AG04449 (cell line): ENCODE results near the gene CHST14.

Experiments
- CTCF ChIA-PET: fragments of 350-600 bp; formaldehyde crosslinking; extraction: SDS; loops from one replicate; lab custom pipeline; 2021; ENCODE audit warnings: antibody characterized with exemption; lab: Yijun Ruan, JAX
- POLR2A ChIA-PET: fragments of 400-600, 350-600 bp; formaldehyde crosslinking; extraction: SDS; loops from one replicate; lab custom pipeline; 2020; ENCODE audit warnings: antibody characterized with exemption, inconsistent platforms; lab: Yijun Ruan, JAX
- DNase-seq: peaks from one replicate; pipeline ENCODE4 v3.0.0-alpha.2; 2010; ENCODE audit warnings: low read depth, low spot score
- H3K4me3 ChIP-seq: 2 replicates; pipeline ENCODE4 v1.5.1; 2011; ENCODE audit warnings: low read depth, mild to moderate bottlenecking, control low read depth, low read length
- TF ChIP-seq, protein P1 (sequence below): IDR thresholded peaks from one replicate; pipeline ENCODE4 v1.5.1; 2011; ENCODE audit warnings: mild to moderate bottlenecking, moderate library complexity, low read length, control low read depth, inconsistent platforms; ENCODE audit not compliant: insufficient read depth; ENCODE audit errors: missing control alignments

Gene CHST14

DNA sequence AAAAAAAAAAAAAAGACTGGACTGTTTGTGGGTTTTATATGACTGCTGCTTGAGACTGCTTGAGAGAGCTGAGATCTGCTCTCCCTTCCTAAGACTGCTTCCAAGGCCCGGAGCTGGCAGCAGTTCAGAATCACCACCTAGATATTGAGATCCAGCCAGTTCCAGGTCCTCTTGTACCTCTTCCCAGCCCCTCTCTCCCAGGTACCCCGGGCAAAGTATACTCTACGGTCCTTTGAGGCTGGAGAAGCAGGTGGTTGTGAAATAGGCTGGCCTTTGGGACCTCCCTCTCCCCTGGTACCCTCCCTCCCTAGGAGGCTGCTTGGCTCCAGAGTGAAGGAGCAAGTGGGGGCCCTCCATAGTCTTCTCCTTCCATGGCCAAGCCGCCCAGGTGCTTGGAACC, 42.6 kb upstream of the CHST14 start:
- TF ChIP-seq, protein P1, sequence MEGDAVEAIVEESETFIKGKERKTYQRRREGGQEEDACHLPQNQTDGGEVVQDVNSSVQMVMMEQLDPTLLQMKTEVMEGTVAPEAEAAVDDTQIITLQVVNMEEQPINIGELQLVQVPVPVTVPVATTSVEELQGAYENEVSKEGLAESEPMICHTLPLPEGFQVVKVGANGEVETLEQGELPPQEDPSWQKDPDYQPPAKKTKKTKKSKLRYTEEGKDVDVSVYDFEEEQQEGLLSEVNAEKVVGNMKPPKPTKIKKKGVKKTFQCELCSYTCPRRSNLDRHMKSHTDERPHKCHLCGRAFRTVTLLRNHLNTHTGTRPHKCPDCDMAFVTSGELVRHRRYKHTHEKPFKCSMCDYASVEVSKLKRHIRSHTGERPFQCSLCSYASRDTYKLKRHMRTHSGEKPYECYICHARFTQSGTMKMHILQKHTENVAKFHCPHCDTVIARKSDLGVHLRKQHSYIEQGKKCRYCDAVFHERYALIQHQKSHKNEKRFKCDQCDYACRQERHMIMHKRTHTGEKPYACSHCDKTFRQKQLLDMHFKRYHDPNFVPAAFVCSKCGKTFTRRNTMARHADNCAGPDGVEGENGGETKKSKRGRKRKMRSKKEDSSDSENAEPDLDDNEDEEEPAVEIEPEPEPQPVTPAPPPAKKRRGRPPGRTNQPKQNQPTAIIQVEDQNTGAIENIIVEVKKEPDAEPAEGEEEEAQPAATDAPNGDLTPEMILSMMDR: no peak
- POLR2A ChIA-PET: no interaction called here
- no peak for DNase-seq
- CTCF ChIA-PET: interaction anchor here (1.0 to 1.4 kb wide), 2 partner anchors 84 to 149 kb away, joined by 3 read pairs; no protein-coding TSS in a partner anchor
- no peak overlapping the region for H3K4me3 ChIP-seq

DNA sequence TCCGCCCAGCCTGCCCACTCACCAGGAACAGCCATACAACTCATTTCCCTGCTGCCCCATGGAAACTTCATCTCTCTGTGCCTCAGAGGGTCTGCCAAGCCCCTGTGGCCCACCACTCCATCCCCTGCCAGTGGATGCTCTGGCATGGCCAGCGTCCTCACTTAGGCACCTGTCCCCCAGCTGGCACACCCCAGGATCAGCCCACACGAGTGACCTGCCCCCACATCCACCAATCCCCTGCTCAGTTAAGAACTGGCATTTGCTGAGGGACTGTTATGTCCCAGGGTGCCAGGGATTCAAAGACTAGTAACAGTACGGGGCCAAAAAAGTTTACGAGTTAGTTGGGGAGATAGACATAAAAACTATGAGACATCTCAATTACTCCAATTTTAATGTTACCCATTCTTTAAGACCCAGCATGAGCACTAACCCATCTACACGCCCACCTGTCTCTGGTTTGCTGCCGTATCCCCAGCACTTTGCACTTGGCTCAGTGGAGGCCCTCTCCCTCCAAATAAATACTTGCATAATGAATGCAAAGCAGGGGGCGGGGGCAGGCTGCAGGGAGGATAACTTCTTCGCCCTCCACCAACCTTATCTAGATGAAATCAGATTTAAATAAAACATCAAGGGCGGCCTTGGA, 41.6 kb upstream of the CHST14 start:
- ChIA-PET POLR2A (no interaction called here), CTCF (interaction anchor here (1.1 to 3.0 kb wide), 5 partner anchors 8 to 150 kb away, joined by 3 to 14 read pairs (median 3); partner anchors contain the start of gene BAHD1)
- DNase-seq: no peak
- TF ChIP-seq, protein P1: no peak
- H3K4me3 ChIP-seq: no peak overlapping the region

DNA sequence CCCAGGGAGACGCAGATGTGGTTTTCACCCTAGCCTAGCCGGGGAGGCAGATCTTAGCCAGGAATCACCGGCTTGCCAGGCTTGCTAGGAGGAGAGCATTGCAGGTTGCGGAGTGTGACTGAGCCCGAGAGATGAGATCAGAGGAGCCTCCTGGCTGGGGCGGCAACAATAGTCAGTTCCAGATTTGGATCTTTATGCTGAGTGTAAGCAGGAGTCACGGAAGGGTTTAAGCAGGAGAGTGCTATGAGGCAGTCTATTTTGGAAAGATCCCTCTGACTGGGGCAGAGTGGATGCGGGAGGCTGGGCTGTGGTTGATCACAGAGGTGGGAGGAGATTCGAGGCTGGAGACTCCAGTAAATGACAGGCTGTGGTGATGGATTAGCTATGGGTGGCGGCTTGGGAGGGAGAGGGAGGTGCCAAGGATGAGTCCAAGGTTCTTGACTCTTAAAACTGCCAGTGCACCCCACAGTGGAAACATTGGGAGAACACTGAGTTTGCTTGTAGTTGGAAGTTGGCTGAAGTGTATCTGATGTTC, 40.4 kb upstream of the CHST14 start:
- no peak overlapping the region; the same call in 1 of the 2 replicates for H3K4me3 ChIP-seq
- ChIA-PET POLR2A (interaction anchor here (1.4 kb wide), 1 partner anchor 8 kb away, joined by 6 read pairs; no protein-coding TSS in a partner anchor), CTCF (interaction anchor here (0.6 to 3.0 kb wide), 10 partner anchors 9 to 213 kb away, joined by 3 to 14 read pairs (median 4); partner anchors contain the start of gene BAHD1)
- TF ChIP-seq, protein P1: no peak
- no peak for DNase-seq

DNA sequence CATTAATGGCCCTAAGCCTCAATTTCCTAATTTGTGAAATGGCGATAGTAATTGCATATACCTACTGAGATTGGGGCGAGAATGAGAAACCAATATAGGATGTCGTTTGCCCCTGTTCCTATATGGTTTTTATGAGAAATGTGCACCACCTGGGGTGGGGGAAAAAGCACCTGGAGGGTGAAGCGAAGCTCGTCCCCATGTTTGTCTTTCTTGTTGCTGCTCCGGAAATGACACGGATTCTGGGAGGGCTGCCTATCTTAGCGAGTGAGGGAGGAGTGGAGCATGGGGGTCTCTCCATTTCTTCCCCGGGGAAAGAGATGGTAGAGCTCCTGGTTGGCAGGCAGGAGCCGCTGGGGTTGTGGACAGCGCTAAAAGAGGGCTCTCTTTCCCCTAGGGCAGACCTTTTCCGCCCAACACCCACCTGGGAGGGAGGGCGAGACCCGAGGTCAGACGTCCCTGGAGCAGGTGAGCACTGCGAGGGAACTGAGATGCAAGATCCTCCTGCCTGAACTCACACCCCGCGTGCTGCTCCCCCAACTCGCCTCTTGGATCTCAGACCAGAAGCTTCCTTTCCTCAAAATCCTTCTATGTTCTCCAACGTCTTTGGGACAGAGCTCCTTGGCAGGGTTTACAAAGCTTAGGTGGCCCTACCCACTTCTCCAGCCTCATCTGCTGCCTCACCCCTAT, 35.6 kb upstream of the CHST14 start:
- no peak for DNase-seq
- ChIA-PET CTCF (interaction anchor here (1.0 to 2.0 kb wide), 4 partner anchors 13 to 155 kb away, joined by 5 to 9 read pairs (median 6); no protein-coding TSS in a partner anchor), POLR2A (no interaction called here)
- H3K4me3 ChIP-seq: no peak overlapping the region
- TF ChIP-seq, protein P1: no peak

DNA sequence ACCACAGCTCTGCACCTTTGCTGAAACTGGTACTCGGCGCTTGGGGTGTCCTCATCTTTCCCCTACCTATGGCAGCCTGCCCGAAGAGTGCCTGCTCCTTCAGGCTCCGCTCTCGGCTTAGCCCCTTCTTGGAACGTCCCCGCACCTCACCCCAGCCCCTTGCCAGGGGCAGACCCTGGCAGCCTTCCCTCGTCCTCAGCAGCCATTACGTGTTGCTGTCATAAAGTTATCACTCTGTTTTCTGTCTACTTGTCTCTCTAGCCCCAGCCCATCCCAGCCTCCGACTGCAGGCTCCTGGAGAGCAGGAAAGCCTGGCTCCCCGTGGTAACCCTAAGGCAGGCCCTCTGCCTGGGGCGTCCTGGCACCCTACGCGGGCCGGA, 35.1 kb upstream of the CHST14 start:
- TF ChIP-seq, protein P1: no peak
- CTCF ChIA-PET: interaction anchor here (1.0 to 2.0 kb wide), 4 partner anchors 14 to 156 kb away, joined by 5 to 9 read pairs (median 6); no protein-coding TSS in a partner anchor
- no peak for DNase-seq
- H3K4me3 ChIP-seq: peak overlapping the region; percentile 32
- POLR2A ChIA-PET: no interaction called here
